ENCODE measurements around the gene TMEM273.

Gene TMEM273

DNA sequence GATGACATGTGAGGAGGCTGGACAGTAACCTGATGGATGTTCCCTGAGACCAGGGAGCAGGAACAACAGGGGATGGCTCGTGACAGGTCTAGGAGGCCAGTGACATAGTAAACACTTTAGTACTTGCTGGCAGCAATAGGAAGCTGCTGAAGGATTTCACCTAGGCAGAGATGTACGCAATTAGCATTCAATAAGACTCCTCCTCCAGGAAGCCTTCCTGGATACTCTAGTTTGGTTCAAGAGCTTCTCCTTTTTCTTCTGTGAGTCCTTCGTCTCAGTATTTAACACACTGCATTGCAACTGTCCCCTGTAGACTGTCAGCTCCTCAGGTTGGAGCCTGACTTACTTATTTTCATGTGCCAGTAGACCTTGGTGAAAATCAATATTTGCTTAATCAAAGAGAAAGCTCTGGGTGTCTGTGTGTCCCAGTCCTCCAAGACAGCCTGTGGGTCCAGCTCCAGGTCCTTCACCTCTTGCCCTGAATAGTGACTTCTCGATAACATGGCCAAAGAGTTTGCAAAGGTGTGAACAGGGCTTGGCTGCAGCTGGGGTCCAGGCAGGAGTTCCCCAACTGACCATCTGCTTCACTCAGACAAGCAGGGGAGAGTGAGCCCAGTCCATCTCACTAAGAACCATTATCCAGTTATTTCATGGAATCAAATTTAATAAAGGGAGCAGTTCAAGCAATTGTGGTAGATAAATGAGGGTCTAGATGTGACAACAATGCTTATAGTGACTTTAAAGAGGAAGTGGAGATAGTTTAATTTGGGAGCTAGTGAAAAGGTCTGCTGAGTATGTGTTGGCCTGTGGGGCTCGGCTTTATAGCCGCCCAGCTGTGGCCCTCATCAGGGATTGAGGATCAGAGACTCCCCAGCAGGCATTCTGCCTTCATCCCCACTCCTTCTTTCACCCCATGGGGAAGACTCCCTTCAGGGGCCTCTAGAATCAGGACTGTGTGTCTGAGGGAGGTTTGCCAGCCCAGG is 9.4 kb downstream of the TMEM273 start:
- TF ChIP-seq, protein P1, sequence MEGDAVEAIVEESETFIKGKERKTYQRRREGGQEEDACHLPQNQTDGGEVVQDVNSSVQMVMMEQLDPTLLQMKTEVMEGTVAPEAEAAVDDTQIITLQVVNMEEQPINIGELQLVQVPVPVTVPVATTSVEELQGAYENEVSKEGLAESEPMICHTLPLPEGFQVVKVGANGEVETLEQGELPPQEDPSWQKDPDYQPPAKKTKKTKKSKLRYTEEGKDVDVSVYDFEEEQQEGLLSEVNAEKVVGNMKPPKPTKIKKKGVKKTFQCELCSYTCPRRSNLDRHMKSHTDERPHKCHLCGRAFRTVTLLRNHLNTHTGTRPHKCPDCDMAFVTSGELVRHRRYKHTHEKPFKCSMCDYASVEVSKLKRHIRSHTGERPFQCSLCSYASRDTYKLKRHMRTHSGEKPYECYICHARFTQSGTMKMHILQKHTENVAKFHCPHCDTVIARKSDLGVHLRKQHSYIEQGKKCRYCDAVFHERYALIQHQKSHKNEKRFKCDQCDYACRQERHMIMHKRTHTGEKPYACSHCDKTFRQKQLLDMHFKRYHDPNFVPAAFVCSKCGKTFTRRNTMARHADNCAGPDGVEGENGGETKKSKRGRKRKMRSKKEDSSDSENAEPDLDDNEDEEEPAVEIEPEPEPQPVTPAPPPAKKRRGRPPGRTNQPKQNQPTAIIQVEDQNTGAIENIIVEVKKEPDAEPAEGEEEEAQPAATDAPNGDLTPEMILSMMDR (IDR thresholded peaks at IDR 0.05; ENCODE audit: insufficient read depth, low read depth, low read length, missing control alignments): no peak
- DNase-seq (ENCODE audit: low read depth): no peak
- no peak overlapping the region for H3K4me3 ChIP-seq (ENCODE audit: low read depth, low read length)

DNA sequence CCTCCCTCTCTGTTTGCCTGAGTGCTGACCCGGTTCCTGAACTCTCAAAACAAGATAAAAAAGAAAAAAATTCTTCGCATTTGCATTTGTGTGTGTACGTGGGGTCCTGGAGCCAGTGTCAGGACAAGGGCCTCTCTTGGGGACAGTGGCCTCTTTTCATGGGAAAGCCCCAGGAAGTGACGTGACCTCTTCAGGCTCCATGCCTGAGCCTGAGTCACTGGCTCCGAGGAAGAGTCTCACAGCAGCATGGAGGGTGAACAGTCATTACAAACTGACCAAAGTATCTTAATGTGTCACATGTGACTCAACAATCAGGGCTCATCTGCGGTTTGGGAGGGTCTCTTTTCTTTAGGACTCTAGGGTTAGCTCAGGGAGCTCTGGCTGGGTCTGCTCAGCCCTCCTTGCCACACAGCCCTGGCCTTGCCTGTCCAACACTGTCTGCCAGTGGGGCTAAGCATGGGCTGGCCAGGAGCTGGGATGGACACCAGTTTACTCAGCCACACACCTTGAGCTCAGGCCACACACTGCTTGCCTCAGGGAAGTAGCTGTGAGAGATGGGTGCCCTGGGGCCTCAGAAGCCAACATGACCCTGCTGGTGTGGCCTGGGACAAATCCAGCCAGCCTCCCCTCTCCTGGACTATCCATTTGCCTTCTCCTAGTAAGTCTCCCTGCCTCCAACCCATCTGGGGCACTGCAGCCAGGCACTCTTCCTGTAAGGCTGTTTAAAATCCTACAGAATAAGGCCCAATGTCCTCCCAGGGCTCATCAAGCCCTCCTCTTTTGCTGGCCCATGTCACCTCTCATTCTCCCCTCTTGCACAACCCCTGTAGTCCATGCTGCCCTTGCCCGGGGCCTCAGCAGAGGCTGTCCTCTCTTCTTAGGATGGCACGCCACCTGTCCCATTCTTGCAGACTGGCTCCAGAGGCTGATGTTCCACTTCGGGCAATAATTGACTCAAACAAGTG is 10.5 kb downstream of the TMEM273 start:
- DNase-seq (ENCODE audit: low read depth): peak; percentile 88
- H3K4me3 ChIP-seq (ENCODE audit: low read depth, low read length): no peak overlapping the region; the same call in 1 of the 2 replicates

DNA sequence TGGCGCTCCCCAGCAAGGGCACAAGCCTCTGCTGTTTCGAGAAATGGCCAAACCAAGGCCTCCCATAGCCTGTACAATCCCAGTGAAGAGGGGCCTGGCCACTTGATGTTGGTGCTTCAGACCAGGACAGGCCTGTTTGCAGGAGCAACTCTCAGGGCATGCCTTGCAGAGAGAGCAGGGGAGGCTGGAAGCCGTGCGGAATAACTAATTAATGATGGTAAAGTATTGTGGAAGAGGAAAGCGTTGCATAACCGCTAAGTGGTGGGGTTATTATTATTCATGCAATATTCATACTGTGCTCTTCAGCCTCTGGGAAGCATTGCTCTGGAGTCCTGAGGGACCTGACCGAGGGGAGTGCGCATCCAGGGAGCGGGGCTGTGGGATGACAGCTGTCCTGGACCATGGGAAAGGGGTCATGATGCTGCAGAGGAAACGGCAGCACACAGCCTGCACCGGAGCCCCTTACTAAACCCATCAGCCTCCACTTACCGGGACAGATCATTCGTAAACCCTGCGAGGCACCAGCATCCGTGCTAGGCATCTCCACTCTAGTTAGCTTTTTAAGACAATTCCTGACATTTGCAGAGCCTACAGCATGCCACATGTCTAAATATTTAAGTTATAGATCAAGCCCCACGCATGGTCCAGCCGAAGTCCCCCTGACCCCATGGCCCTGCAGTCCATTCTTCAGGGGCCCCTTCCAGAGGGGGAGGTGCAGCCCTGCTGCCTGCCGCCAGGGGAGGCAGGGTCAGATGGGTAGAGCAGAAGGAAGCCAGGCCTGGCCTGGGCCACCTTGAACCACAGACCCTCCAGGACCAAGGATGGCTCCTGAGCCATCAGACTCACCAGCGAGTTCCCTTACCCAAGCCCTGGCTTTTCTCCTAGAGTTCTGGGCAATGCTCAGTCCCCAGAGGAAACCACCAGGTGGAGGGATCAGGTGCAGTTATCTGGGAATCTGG is 11.6 kb downstream of the TMEM273 start:
- H3K4me3 ChIP-seq (ENCODE audit: low read depth, low read length): peak overlapping the region; percentile 1; the same call in 1 of the 2 replicates
- peak; percentile 38 for DNase-seq (ENCODE audit: low read depth)
- TF ChIP-seq, protein P1 (IDR thresholded peaks at IDR 0.05; ENCODE audit: insufficient read depth, low read depth, low read length, missing control alignments): peak; percentile 44

More for the DNA sequence above, 10.5 kb downstream of the TMEM273 start:
- TF ChIP-seq, protein P1 (IDR thresholded peaks at IDR 0.05; ENCODE audit: insufficient read depth, low read depth, low read length, missing control alignments): no peak

DNA sequence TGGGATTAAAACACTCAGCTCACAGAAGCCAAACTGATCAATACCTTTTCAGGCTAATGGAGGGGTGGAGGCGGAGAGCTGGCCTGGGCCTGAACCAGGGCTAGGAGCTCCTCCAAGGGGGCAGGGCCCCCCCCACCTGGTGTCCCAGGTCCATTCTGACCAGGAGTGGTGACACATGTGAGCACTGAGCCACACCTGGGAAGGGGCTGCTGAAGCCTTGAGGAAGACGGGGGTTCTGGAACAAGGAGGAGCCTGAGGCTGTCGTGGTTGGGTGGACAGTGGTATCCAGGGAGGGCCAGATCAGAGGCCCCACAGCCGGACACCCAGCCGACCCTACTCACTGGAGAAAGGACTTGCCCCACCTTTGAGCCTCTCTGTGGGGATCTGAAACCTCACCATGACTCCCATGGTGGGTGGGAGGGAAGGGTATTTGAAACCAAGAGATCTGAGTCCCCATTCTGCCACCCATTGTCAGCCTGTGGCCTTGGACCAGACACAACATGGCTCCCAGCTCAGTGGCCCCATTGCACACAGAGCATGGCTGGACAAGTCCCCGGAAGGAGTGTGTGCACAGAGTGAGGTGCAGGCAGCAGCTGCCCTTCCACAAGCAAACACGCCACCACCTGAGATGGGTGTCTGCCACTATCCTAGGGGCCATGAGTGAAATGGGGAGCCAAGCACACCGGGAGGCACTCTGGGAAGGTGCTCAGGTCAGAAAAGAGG is 12.4 kb downstream of the TMEM273 start:
- TF ChIP-seq, protein P1 (IDR thresholded peaks at IDR 0.05; ENCODE audit: insufficient read depth, low read depth, low read length, missing control alignments): no peak
- H3K4me3 ChIP-seq (ENCODE audit: low read depth, low read length): no peak overlapping the region
- DNase-seq (ENCODE audit: low read depth): no peak

DNA sequence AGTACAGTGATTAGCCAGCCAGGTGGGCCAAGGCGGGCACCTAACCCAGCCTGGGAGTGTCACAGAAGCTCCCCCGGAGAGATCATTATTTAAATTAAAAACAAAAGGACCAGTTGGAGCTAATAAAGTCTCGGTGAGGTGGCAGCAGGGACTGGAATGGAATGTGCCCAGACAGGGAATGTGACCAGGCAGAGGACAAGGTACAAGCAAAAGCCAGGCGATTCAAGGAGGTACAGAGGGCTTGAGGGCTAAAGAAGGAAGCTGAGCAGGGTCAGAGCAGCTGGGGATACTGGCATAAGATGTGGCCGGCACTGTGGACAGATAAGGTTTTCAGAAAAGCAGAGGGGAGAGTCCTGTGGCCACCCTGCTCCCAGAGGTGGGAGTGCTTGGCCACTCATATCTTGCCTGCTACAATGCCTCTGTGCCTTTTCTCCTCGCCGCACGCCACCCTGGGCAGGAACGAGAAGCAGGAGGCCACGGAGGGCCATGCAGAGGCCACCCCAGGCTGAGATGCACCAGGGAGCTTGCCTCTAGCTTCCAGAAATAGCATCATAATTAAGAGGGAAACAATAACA is 13.2 kb downstream of the TMEM273 start:
- H3K4me3 ChIP-seq (ENCODE audit: low read depth, low read length): no peak overlapping the region
- DNase-seq (ENCODE audit: low read depth): no peak
- TF ChIP-seq, protein P1 (IDR thresholded peaks at IDR 0.05; ENCODE audit: insufficient read depth, low read depth, low read length, missing control alignments): no peak

Data from GM12865 (cell line).